ENCODE measurements around the gene DNASE1. TPM values are rescaled to one million over a fixed set of nuclear protein-coding genes. Genes with fewer than 3 reads are reported as not detected.

Gene DNASE1
- total and polyA plus RNA-seq, 4 donors = 0.77 to 11.6 (median 6.2) TPM

DNA sequence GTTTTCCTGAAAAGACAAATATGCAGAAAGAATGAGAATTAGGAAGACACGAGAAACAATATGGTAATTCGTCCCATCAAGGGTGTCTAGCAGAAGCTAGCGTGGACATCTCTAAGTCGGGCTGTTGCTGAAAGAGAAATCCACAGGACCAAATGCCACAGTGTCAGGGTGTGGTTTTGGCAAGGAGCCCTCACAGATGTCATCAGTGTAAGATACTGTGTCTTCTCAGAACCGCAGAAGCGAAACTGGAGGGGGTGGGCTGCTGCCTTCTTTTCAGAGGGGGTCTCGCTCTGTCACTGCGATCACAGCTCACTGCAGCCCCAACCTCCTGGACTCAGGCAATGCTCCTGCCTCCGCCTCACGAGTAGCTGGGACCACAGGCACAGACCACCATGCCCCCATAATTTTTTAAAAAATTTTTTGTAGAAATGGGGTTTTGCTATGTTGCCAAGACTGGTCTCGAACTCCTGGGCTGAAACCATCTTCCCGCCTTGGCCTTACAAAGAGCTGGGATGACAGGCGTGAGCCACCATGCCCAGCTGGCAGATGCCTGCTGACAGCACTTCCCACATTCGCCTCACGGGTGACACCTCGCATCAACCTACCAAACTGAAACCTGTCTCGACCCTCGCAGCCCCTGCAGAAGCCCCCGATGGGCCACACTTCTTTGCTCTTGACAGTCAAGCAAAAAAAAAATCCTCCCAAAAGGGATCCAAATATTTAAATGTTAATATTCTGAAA, 36.7 kb downstream of the DNASE1 start:
- TF ChIP-seq JUND (IDR thresholded peaks at IDR 0.05) (no peak), HNF4G (IDR thresholded peaks at IDR 0.05) (no peak), HNF4A (conservative IDR thresholded peaks at IDR 0.05) (no peak), RXRA (IDR thresholded peaks at IDR 0.05) (no peak), NR2F2 (IDR thresholded peaks at IDR 0.05) (no peak), RAD21 (IDR thresholded peaks at IDR 0.05) (no peak), ATF3 (IDR thresholded peaks at IDR 0.05) (no peak), REST (IDR thresholded peaks at IDR 0.05) (no peak), YY1 (IDR thresholded peaks at IDR 0.05) (no peak), EGR1 (IDR thresholded peaks at IDR 0.05; ENCODE audit: low read depth in 2 of 2) (no peak), GABPA (IDR thresholded peaks at IDR 0.05 in 1 of 2, conservative IDR thresholded peaks at IDR 0.05 in 1 of 2) (no peak), TAF1 (conservative IDR thresholded peaks at IDR 0.05) (no peak), CTCF (IDR thresholded peaks at IDR 0.05; ENCODE audit: low read depth, low read length, missing input control) (no peak), FOXA1 (IDR thresholded peaks at IDR 0.05) (no peak), FOXA2 (IDR thresholded peaks at IDR 0.05) (no peak), SP1 (IDR thresholded peaks at IDR 0.05) (no peak)
- TF ChIP-seq, protein P1, sequence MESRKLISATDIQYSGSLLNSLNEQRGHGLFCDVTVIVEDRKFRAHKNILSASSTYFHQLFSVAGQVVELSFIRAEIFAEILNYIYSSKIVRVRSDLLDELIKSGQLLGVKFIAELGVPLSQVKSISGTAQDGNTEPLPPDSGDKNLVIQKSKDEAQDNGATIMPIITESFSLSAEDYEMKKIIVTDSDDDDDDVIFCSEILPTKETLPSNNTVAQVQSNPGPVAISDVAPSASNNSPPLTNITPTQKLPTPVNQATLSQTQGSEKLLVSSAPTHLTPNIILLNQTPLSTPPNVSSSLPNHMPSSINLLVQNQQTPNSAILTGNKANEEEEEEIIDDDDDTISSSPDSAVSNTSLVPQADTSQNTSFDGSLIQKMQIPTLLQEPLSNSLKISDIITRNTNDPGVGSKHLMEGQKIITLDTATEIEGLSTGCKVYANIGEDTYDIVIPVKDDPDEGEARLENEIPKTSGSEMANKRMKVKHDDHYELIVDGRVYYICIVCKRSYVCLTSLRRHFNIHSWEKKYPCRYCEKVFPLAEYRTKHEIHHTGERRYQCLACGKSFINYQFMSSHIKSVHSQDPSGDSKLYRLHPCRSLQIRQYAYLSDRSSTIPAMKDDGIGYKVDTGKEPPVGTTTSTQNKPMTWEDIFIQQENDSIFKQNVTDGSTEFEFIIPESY (IDR thresholded peaks at IDR 0.05) = no peak
- TF ChIP-seq, protein P2, sequence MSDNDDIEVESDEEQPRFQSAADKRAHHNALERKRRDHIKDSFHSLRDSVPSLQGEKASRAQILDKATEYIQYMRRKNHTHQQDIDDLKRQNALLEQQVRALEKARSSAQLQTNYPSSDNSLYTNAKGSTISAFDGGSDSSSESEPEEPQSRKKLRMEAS (IDR thresholded peaks at IDR 0.05) = no peak
- Histone ChIP-seq H3K9me3 (ENCODE audit: control insufficient read depth in 4 of 4, low read length in 3 of 4) (no peaks in the 10 kb centered on the region), H3K27me3 (ENCODE audit: control insufficient read depth in 4 of 4, insufficient read depth in 4 of 4, low read length in 3 of 4) (no peaks in the 10 kb centered on the region), H3K4me1 (ENCODE audit: control insufficient read depth in 4 of 4, insufficient read depth in 4 of 4, low read length in 3 of 4) (peaks cover 10 to 30% (median 18%) of the 10 kb centered on the region in 4 donors), H3K27ac (ENCODE audit: low read depth in 1 of 2, low read length in 2 of 2) (peak overlapping the region in 1 of 2 donors; percentile 36), H3K36me3 (ENCODE audit: control insufficient read depth in 4 of 4, insufficient read depth in 3 of 4, low read depth in 1 of 4, low read length in 3 of 4) (peaks cover 0 to 13% (median 8%) of the 10 kb centered on the region in 4 donors), H3K4me3 (ENCODE audit: low read depth in 1 of 3, low read length in 3 of 3) (no peak overlapping the region), H3K9ac (ENCODE audit: low read depth in 1 of 2, low read length in 2 of 2) (no peak overlapping the region)
- 87% methylated on average over 19 of the region's 19 CpGs for WGBS
- DNase-seq (ENCODE audit: low spot score) = no peak
